ENCODE data around the gene HCN2. TPM values are rescaled to one million over a fixed set of nuclear protein-coding genes. Genes with fewer than 3 reads are reported as not detected.

The HCN2 gene
- polyA plus RNA-seq, 1 donor from 2014 or later = 4.7 TPM

GRCh38 chr19:629961-630714 lies 40.5 kb downstream of the HCN2 start:
- H3K9ac ChIP-seq (ENCODE audit: low read length) = no peak overlapping the region
- H3F3A ChIP-seq (ENCODE audit: insufficient read depth, low read length, poor library complexity, severe bottlenecking) = no peaks in the 10 kb centered on the region
- H3K9me2 ChIP-seq (ENCODE audit: insufficient read depth, low read length) = no peaks in the 10 kb centered on the region
- no peaks in the 10 kb centered on the region for H3K36me3 ChIP-seq (ENCODE audit: insufficient read depth, low read length)
- H2AFZ ChIP-seq (ENCODE audit: low read depth, low read length) = no peak overlapping the region
- peaks cover 8% of the 10 kb centered on the region for H3K79me2 ChIP-seq (replicated peaks; ENCODE audit: insufficient read depth, low read length)
- H3K4me3 ChIP-seq (ENCODE audit: low read length) = no peak overlapping the region
- H3K27me3 ChIP-seq (ENCODE audit: insufficient read depth, low read depth, low read length) = no peaks in the 10 kb centered on the region
- H3K9me3 ChIP-seq (ENCODE audit: low read length) = no peaks in the 10 kb centered on the region
- no peaks in the 10 kb centered on the region for H4K20me1 ChIP-seq (ENCODE audit: insufficient read depth)
- H3K4me2 ChIP-seq (ENCODE audit: low read length) = no peak overlapping the region
- H3K27ac ChIP-seq (ENCODE audit: low read length) = no peak overlapping the region
- TF ChIP-seq TAF1 (IDR thresholded peaks at IDR 0.05; ENCODE audit: low read depth) (no peak), EP300 (conservative IDR thresholded peaks at IDR 0.05; ENCODE audit: poor library complexity, severe bottlenecking) (no peak), POLR2AphosphoS5 (IDR thresholded peaks at IDR 0.05) (no peak), RAD21 (conservative IDR thresholded peaks at IDR 0.05) (no peak), SMC3 (conservative IDR thresholded peaks at IDR 0.05; ENCODE audit: poor library complexity) (no peak), MXI1 (conservative IDR thresholded peaks at IDR 0.05; ENCODE audit: poor library complexity, severe bottlenecking) (no peak), EZH2 (IDR thresholded peaks at IDR 0.05; ENCODE audit: borderline replicate concordance, insufficient read depth, low read length, poor library complexity, severe bottlenecking) (no peak)
- TF ChIP-seq, protein P1, sequence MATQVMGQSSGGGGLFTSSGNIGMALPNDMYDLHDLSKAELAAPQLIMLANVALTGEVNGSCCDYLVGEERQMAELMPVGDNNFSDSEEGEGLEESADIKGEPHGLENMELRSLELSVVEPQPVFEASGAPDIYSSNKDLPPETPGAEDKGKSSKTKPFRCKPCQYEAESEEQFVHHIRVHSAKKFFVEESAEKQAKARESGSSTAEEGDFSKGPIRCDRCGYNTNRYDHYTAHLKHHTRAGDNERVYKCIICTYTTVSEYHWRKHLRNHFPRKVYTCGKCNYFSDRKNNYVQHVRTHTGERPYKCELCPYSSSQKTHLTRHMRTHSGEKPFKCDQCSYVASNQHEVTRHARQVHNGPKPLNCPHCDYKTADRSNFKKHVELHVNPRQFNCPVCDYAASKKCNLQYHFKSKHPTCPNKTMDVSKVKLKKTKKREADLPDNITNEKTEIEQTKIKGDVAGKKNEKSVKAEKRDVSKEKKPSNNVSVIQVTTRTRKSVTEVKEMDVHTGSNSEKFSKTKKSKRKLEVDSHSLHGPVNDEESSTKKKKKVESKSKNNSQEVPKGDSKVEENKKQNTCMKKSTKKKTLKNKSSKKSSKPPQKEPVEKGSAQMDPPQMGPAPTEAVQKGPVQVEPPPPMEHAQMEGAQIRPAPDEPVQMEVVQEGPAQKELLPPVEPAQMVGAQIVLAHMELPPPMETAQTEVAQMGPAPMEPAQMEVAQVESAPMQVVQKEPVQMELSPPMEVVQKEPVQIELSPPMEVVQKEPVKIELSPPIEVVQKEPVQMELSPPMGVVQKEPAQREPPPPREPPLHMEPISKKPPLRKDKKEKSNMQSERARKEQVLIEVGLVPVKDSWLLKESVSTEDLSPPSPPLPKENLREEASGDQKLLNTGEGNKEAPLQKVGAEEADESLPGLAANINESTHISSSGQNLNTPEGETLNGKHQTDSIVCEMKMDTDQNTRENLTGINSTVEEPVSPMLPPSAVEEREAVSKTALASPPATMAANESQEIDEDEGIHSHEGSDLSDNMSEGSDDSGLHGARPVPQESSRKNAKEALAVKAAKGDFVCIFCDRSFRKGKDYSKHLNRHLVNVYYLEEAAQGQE (IDR thresholded peaks at IDR 0.05; ENCODE audit: borderline replicate concordance) = no peak
- TF ChIP-seq, protein P2, sequence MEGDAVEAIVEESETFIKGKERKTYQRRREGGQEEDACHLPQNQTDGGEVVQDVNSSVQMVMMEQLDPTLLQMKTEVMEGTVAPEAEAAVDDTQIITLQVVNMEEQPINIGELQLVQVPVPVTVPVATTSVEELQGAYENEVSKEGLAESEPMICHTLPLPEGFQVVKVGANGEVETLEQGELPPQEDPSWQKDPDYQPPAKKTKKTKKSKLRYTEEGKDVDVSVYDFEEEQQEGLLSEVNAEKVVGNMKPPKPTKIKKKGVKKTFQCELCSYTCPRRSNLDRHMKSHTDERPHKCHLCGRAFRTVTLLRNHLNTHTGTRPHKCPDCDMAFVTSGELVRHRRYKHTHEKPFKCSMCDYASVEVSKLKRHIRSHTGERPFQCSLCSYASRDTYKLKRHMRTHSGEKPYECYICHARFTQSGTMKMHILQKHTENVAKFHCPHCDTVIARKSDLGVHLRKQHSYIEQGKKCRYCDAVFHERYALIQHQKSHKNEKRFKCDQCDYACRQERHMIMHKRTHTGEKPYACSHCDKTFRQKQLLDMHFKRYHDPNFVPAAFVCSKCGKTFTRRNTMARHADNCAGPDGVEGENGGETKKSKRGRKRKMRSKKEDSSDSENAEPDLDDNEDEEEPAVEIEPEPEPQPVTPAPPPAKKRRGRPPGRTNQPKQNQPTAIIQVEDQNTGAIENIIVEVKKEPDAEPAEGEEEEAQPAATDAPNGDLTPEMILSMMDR (IDR thresholded peaks at IDR 0.05; ENCODE audit: poor library complexity, severe bottlenecking) = no peak

- H3K9me3 ChIP-seq (ENCODE audit: low read length) = no peaks in the 10 kb centered on the region
- H3K36me3 ChIP-seq (ENCODE audit: insufficient read depth, low read length) = no peaks in the 10 kb centered on the region
- H3K79me2 ChIP-seq (replicated peaks; ENCODE audit: insufficient read depth, low read length) = peaks cover 8% of the 10 kb centered on the region
- peak overlapping the region; percentile 92 for H3K4me3 ChIP-seq (ENCODE audit: low read length)
- no peak for TF ChIP-seq EP300 (conservative IDR thresholded peaks at IDR 0.05; ENCODE audit: poor library complexity, severe bottlenecking)
- TF ChIP-seq EZH2 (IDR thresholded peaks at IDR 0.05; ENCODE audit: borderline replicate concordance, insufficient read depth, low read length, poor library complexity, severe bottlenecking) = no peak
- TF ChIP-seq MXI1 (conservative IDR thresholded peaks at IDR 0.05; ENCODE audit: poor library complexity, severe bottlenecking) = no peak
- no peak for TF ChIP-seq TAF1 (IDR thresholded peaks at IDR 0.05; ENCODE audit: low read depth)
- TF ChIP-seq SMC3 (conservative IDR thresholded peaks at IDR 0.05; ENCODE audit: poor library complexity) = no peak
- TF ChIP-seq, protein P1 (IDR thresholded peaks at IDR 0.05; ENCODE audit: borderline replicate concordance) = no peak
- TF ChIP-seq, protein P2 (IDR thresholded peaks at IDR 0.05; ENCODE audit: poor library complexity, severe bottlenecking) = no peak
- no peak for TF ChIP-seq POLR2AphosphoS5 (IDR thresholded peaks at IDR 0.05)
- TF ChIP-seq RAD21 (conservative IDR thresholded peaks at IDR 0.05) = no peak
- no peaks in the 10 kb centered on the region for H3F3A ChIP-seq (ENCODE audit: insufficient read depth, low read length, poor library complexity, severe bottlenecking)
- H3K27ac ChIP-seq (ENCODE audit: low read length) = no peak overlapping the region
- no peak overlapping the region for H2AFZ ChIP-seq (ENCODE audit: low read depth, low read length)
- H3K27me3 ChIP-seq (ENCODE audit: insufficient read depth, low read depth, low read length) = no peaks in the 10 kb centered on the region
- peak overlapping the region; percentile 64 for H3K9ac ChIP-seq (ENCODE audit: low read length)
- peak overlapping the region; percentile 76 for H3K4me2 ChIP-seq (ENCODE audit: low read length)
- no peaks in the 10 kb centered on the region for H4K20me1 ChIP-seq (ENCODE audit: insufficient read depth)
- H3K9me2 ChIP-seq (ENCODE audit: insufficient read depth, low read length) = no peaks in the 10 kb centered on the region
Observed at GRCh38 chr19:632579-633067, 42.9 kb downstream of the HCN2 start.

Measured in neural cell (in vitro differentiated cells).